NCI-H1048 (cell line): ENCODE measurements around the gene AQP9.

Source experiments
- DNase-seq: peaks from one replicate; lab custom pipeline; 2025; lab: John Stamatoyannopoulos, UW

Gene AQP9

GRCh38 chr15:58141894-58142293 is 3.7 kb downstream of the AQP9 start:
- no peak for DNase-seq

- no peak for DNase-seq
These were observed 4.8 kb downstream of the AQP9 start for GRCh38 chr15:58142827-58143461.

DNA sequence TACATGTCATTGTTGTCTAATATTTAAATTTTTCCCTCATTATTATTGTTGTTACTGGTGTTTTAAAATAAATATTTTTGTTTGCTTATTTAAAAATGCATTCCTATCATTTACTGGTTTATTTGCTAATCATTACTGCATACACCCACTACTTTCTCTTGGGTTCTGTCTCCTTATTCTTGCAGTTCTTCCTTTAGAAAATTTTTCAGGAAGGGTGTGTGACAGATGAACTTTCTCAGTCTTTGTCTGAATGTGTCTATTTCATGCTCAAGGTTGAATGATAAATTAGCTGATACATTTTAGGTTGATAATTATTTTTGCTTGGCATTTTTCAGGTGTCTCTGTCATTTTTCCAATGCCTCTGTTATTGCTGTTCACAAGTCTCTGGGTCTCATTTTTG is 7.4 kb downstream of the AQP9 start:
- no peak for DNase-seq

DNA sequence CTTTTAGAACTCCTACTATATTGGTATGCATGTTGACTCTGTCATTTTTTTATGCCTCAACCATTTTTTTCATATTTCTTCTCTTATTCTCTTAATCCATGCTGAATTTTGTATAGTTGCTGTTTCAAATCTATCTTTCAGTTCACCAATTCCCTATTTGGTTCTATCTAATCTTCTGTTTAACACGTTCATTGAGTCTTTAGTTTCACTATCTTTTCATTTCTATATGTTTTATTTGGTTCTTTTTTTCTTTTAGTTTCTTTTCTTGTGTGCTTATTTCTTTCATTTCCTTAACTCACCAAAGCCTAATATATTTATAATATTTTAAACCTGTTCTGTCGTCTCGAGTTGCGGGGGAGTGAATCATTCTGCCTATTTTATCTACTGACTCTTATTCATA is 8.0 kb downstream of the AQP9 start:
- DNase-seq, result no peak

GRCh38 chr15:58146749-58147148 is 8.6 kb downstream of the AQP9 start:
- no peak for DNase-seq

GRCh38 chr15:58147171-58147611 is 9.0 kb downstream of the AQP9 start:
- no peak for DNase-seq

DNA sequence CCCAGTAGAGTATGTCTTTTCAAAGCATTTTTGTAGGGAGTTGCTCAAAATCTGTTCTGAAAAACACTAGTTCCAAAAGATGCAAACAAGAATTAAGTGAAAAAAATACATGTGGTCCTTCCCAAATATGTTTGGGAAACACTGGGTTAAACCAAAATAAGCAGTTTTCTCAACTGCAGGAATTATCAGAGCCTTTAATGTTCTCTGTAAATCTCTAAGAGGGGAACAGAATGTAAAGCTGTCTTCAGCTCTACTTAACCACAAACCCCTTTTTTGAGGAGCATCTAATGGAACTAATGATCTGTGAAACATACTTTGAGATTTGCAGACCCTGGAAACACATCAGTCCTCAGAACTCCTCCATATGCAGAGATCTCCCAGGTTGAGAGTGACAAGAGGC is 9.9 kb downstream of the AQP9 start:
- no peak for DNase-seq

GRCh38 chr15:58148633-58149445 is 10.7 kb downstream of the AQP9 start:
- no peak for DNase-seq

DNA sequence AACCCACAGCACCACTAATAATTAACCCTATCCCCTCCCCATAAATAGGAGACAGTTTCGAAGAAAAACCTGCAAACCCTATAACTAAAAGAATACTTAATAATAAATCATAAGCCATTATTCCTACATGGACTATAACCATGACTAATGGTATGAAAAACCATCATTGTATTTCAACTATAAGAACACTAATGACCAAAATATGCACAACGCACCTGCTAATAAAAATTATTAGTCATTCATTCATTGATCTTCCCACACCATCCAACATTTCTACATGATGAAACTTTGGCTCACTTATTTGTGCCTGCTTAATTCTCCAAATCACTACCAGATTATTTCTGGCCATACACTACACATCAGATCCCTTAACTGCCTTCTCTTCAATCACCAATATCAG is 16.6 kb downstream of the AQP9 start:
- no peak for DNase-seq

DNA sequence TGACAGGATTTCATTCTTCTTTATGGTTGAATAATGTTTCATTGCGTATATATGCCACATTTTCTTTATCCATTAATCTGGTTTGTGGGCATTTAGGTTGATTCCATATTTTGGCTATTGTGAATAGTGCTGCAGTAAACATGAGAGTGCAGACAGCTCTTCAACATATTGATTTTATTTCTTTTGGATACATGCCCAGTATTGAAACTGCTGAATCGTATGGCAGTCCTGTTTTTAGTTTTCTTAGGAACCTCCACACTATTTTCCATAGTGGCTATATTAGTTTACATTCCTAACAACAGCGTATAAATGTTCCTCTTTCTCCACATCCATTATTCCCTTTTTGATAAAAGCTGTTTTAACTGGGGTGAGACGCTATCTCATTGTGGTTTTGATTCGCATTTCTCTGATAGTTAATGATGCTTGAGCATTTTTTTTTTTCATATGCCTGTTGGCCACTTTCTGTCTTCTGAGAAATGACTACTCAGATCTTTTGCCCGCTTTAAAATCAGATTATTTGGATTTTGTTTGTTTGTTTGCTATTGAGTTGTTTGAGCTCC is 21.7 kb downstream of the AQP9 start:
- no peak for DNase-seq

DNA sequence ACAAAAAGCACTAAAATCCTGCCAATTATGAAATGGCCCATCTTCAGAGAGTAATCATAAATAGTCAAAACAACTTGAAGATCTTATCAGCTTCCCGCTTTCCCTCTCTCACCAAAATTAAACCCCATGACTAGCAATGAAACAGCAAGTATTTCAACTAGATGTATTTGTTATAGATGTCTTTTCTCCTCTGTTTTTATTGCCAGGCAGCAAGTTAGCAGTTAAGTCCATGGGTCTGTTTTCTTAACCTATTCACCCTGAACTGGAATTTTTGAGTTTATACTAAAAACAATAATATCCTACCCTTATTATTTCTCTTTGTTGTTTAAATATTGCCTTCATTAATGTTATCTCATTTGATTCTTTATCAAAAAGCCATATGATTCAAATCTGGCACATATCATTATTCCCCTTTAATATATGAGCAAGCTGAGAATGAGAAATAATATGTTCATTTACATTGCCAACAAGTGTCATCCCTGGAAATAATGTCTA is 23.3 kb downstream of the AQP9 start:
- DNase-seq, result no peak

DNA sequence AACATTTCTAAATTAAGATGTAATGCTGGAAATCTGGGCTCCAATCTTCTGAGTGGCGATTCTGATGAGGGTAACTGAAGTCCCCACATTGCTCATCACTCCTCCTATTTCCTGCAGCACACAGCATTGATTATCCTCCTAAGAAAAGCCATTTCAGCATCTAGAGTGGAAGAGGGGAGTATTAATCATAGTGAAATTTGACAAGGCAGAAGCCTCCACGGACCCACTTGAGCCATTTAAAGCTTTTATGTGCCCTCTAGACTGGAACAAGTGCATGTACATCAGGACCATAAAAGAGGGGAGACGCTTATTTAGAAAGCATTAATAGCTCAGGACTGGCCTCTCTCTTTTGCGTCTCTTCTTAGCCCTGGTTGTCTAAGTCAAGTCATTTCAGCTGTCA is 25.8 kb downstream of the AQP9 start:
- DNase-seq, result no peak

GRCh38 chr15:58164926-58165325 is 26.7 kb downstream of the AQP9 start:
- DNase-seq, result no peak

- DNase-seq, result no peak
These were observed 27.5 kb downstream of the AQP9 start for GRCh38 chr15:58165661-58166060.

DNA sequence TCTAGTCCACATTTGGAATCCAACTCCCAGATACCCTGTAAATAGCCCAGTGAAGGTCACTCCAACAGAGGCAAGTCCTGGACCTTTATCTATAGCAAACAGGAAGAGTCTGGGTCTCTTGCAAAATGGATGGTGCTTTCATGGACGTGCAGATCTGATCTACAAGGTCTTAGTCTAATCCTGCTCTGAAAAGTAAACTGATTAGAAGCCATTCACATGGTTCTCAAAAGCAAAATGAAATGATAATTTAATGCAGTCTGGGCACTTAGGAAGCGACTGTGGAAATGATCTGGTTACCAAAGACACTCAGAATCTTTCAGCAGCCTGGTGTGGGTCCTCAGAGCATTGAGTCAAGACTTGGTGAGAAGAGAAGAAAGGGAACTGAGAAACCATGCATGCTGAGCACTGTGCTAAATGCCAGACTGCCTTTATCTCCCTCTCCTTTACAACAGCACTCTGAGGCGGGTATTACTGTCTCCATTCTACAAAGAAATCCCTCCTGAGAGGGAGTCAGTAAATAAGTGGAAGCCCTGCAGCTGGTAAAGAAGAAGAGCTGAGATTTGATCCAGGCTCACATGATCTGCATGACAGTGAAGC is 29.0 kb downstream of the AQP9 start:
- DNase-seq, result no peak

- no peak for DNase-seq
These were observed 31.8 kb downstream of the AQP9 start for GRCh38 chr15:58169934-58170333.

GRCh38 chr15:58171476-58172061 is 33.4 kb downstream of the AQP9 start:
- DNase-seq, result no peak

GRCh38 chr15:58174709-58175108 is 36.5 kb downstream of the AQP9 start:
- DNase-seq, result no peak

- DNase-seq, result no peak
These were observed 37.8 kb downstream of the AQP9 start for GRCh38 chr15:58175955-58176354.

DNA sequence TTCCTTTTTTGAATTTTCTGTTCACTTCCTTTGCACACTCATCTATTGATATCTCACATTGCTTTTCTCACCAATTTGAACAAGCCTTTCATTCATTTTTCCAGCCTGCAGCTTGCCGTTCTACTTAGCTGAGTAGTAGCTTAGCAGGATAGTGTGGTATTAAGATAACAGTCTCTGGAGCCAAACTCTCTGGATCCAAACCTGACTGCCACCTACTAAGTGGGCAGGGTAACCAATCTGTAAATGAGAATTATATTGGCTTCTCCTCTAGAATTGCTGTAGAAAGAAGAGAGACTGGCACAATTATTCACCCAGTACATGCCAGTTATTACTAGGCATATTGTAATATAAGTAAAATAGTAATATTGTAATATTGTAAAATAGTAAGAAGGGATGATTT is 40.5 kb downstream of the AQP9 start:
- no peak for DNase-seq

DNA sequence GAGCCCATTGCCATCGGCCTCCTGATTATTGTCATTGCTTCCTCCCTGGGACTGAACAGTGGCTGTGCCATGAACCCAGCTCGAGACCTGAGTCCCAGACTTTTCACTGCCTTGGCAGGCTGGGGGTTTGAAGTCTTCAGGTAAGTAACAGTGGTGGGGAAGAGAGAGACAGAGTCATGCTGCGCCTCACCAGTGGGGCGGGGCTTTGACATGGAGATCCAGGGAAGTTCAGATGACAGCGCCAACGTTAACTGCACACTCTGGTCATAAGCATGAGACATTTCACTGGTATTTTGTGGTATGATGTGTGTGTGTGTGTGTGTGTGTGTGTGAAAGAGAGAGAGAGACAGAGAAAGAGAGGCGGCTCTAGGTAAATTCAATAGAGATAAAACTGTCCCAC is 41.0 kb downstream of the AQP9 start:
- no peak for DNase-seq

DNA sequence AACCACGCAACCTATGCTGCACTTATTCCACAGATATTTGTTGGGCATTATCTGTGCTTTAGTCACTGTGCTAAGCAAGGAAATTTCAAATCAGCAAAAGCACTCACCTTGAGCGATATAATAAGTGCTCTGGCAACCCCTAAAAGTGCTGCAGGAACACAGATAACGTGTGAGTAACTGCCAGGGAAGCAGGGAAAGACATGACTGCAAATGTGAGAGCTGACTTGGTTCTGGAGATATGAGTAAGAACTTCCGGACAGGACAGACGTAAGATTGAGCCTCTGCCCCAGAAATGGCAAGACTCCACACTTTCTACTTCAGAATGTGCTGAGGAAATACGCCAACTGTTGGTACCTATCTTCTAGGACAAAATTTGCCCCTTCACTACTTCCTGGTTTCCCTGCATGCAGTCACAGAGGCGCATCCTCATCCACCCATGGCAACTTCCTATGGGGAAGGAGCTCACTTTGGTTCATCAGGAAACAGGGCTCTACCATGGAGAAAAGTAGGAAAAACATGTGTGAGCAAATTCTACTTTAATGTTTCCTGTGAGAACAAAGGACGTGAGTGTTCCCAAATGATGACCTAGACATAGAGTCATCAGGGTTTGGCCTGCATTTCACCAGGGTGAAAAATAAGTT is 41.7 kb downstream of the AQP9 start:
- DNase-seq, result no peak
